Peyer's patch (tissue), 4 donors: ENCODE measurements around the gene DISP3. TPM values are rescaled to one million over a fixed set of nuclear protein-coding genes. Genes with fewer than 3 reads are reported as not detected.

Source experiments
- DNase-seq, 3 donors: peaks; one replicate each; pipeline ENCODE4 v3.0.0-alpha.2; 2017 to 2019
- H3K27ac ChIP-seq, 4 donors: fragments of 200-600 bp; sonication (generic); one replicate each; pipeline ENCODE4 v1.5.1; 2016 to 2019
- H3K27me3 ChIP-seq, 2 donors: fragments of 200-600 bp; sonication (generic); one replicate each; pipeline ENCODE4 v1.5.1; 2019
- H3K36me3 ChIP-seq, 3 donors: fragments of 200-600 bp; sonication (generic); one replicate each; pipeline ENCODE4 v1.5.1; 2016 to 2019
- H3K4me1 ChIP-seq, 4 donors: fragments of 200-600 bp; sonication (generic); one replicate each; pipeline ENCODE4 v1.5.1; 2016 to 2019
- H3K4me3 ChIP-seq, 4 donors: fragments of 200-600 bp; sonication (generic); 1 replicate in 3 of 4; 2 replicates in 1 of 4; pipeline ENCODE4 v1.5.1; 2016 to 2019; ENCODE audit warnings: mild to moderate bottlenecking in 1 of 4
- H3K9me3 ChIP-seq, 4 donors: fragments of 200-600 bp; sonication (generic); one replicate each; pipeline ENCODE4 v1.5.1; 2016 to 2019; ENCODE audit warnings: mild to moderate bottlenecking in 1 of 4
- CTCF ChIP-seq, 6 experiments: fragments of 450-650 bp in 4 of 6; fragments of 200-600 bp in 2 of 6; sonication (generic) in 1 of 6; IDR thresholded peaks; one replicate each; pipeline ENCODE4 v1.5.1; 2017 to 2019; ENCODE audit warnings: antibody characterized with exemption in 6 of 6, mild to moderate bottlenecking in 3 of 6, moderate library complexity in 1 of 6
- POLR2A ChIP-seq, 2 donors: fragments of 450-650 bp; IDR thresholded peaks; one replicate each; pipeline ENCODE4 v1.5.1; 2017; ENCODE audit warnings: antibody characterized with exemption in 2 of 2, mild to moderate bottlenecking in 2 of 2, moderate library complexity in 2 of 2
- total RNA-seq, 4 donors: library from RNA; depleted of rRNA; stranded (reverse); fragments of >200 nt; gene quantifications; one replicate each; pipeline ENCODE4 v1.1.0, GENCODE V29; 2016

Gene DISP3
- total RNA-seq, 4 donors from 2014 or later: 0.54 to 2.4 (median 1.8) TPM; not detected in 1

GRCh38 chr1:11443961-11444658 lies 34.8 kb upstream of the DISP3 start:
- H3K9me3 ChIP-seq: no peaks in the 10 kb centered on the region
- no peaks in the 10 kb centered on the region for H3K4me1 ChIP-seq
- H3K27me3 ChIP-seq: no peaks in the 10 kb centered on the region
- no peak overlapping the region for H3K27ac ChIP-seq
- TF ChIP-seq CTCF (IDR thresholded peaks at IDR 0.05) (no peak), POLR2A (IDR thresholded peaks at IDR 0.05) (no peak)
- no peak for DNase-seq
- no peaks in the 10 kb centered on the region for H3K36me3 ChIP-seq
- H3K4me3 ChIP-seq: no peak overlapping the region

DNA sequence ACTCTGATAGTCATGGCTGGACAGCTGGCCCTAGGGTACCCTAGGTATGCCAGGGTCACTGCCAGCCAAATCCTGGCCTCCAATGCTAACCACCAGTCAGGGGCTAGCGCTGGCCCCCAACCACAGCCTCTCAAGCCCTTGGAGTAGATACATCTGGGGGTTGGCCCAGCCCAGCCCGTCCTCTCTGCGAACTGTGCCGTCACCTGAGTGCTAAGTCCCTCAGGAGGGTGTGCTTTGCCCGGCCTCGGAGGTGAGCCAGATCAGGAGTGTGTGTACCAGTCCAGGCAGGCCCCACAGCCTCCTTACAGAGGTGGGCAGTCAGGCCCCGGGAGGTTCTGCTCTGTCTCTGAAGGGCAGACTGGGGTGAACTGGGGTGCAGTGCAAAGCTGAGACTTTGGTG lies 34.0 kb upstream of the DISP3 start:
- Histone ChIP-seq H3K27ac (no peak overlapping the region), H3K36me3 (no peaks in the 10 kb centered on the region), H3K9me3 (no peaks in the 10 kb centered on the region), H3K27me3 (no peaks in the 10 kb centered on the region), H3K4me1 (no peaks in the 10 kb centered on the region), H3K4me3 (no peak overlapping the region)
- DNase-seq: no peak
- TF ChIP-seq CTCF (IDR thresholded peaks at IDR 0.05) (no peak), POLR2A (IDR thresholded peaks at IDR 0.05) (no peak)

DNA sequence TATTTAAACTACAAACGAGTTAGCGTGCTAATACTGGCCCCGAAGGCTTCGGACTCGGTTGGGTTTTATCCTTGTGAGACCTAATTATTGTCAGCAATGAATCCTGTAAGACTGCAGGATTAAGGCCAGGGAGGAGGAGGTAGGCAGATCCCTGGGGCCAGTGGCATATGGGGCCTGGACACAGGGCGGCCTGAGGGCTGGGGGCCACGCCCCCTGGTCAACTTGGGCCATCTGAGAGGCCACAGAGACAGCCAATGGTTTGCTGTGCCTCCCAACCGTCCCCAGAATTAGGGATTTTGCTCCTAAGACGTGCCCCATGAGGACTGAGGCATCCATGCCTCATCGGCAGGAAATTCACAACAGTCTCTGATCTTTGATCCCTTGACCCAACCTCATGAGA lies 31.1 kb upstream of the DISP3 start:
- no peak overlapping the region for H3K27ac ChIP-seq
- H3K4me3 ChIP-seq: no peak overlapping the region
- DNase-seq: no peak
- no peaks in the 10 kb centered on the region for H3K36me3 ChIP-seq
- no peaks in the 10 kb centered on the region for H3K4me1 ChIP-seq
- H3K9me3 ChIP-seq: no peaks in the 10 kb centered on the region
- no peaks in the 10 kb centered on the region for H3K27me3 ChIP-seq
- TF ChIP-seq CTCF (IDR thresholded peaks at IDR 0.05): no peak
- TF ChIP-seq POLR2A (IDR thresholded peaks at IDR 0.05): no peak

GRCh38 chr1:11448373-11449099 lies 30.4 kb upstream of the DISP3 start:
- DNase-seq: no peak
- Histone ChIP-seq H3K4me1 (no peaks in the 10 kb centered on the region), H3K36me3 (no peaks in the 10 kb centered on the region), H3K27me3 (no peaks in the 10 kb centered on the region), H3K27ac (no peak overlapping the region), H3K4me3 (no peak overlapping the region), H3K9me3 (no peaks in the 10 kb centered on the region)
- TF ChIP-seq POLR2A (IDR thresholded peaks at IDR 0.05) (no peak), CTCF (IDR thresholded peaks at IDR 0.05) (no peak)

DNA sequence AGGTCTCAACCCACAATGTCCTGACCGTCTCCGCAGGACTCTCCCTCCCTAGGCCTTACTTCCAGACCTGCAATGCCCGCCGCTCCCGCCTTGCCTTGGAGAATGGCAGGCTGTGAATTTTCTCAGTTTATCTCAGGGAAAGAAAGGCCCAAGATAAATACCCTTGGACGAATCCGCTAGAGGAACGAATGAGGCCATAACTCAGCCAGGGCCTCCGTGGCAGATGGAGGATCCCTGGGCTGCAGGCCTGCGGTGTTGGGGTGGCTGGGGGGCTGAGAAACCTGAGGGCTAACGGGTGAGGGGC lies 29.9 kb upstream of the DISP3 start:
- Histone ChIP-seq H3K9me3 (no peaks in the 10 kb centered on the region), H3K4me3 (no peak overlapping the region), H3K4me1 (no peaks in the 10 kb centered on the region), H3K36me3 (no peaks in the 10 kb centered on the region), H3K27me3 (no peaks in the 10 kb centered on the region), H3K27ac (no peak overlapping the region)
- no peak for DNase-seq
- no peak for TF ChIP-seq POLR2A (IDR thresholded peaks at IDR 0.05)
- TF ChIP-seq CTCF (IDR thresholded peaks at IDR 0.05): no peak
